HG02884 (cell line): ENCODE measurements around the gene TPST2.
"Not testable (repeated sequence)": the region's sequence is repeated elsewhere in the genome, so short reads cannot be mapped to it uniquely, and the experiment has no call there.

Source experiments
- ATAC-seq: cut with Tn5 transposase; IDR thresholded peaks from one replicate; pipeline ENCODE4 v1.9.1; 2021; ENCODE audit warnings: mild to moderate bottlenecking, moderate library complexity; ENCODE audit not compliant: unreplicated experiment

TPST2 gene

GRCh38 chr22:26536056-26536761 lies 53.7 kb downstream of the TPST2 start:
- ATAC-seq, result no peak

- ATAC-seq, result no peak
Measured at GRCh38 chr22:26535603-26535908, 54.4 kb downstream of the TPST2 start.

GRCh38 chr22:26534874-26535602 lies 54.9 kb downstream of the TPST2 start:
- ATAC-seq, result no peak

GRCh38 chr22:26534171-26534855 lies 55.6 kb downstream of the TPST2 start:
- ATAC-seq, result no peak

GRCh38 chr22:26529345-26529744 lies 60.6 kb downstream of the TPST2 start:
- ATAC-seq, result no peak

GRCh38 chr22:26528518-26528917 lies 61.4 kb downstream of the TPST2 start:
- not testable (repeated sequence) for ATAC-seq

GRCh38 chr22:26527574-26528465 lies 62.1 kb downstream of the TPST2 start:
- ATAC-seq, result no peak

GRCh38 chr22:26527167-26527566 lies 62.8 kb downstream of the TPST2 start:
- ATAC-seq, result no peak

GRCh38 chr22:26525946-26526564 lies 63.9 kb downstream of the TPST2 start:
- no peak for ATAC-seq

- no peak for ATAC-seq
Measured at GRCh38 chr22:26524870-26525269, 65.1 kb downstream of the TPST2 start.

- ATAC-seq, result no peak
Measured at GRCh38 chr22:26522592-26522991, 67.3 kb downstream of the TPST2 start.

- ATAC-seq, result no peak
Measured at GRCh38 chr22:26522012-26522411, 67.9 kb downstream of the TPST2 start.

- ATAC-seq, result no peak
Measured at GRCh38 chr22:26517429-26517828, 72.5 kb downstream of the TPST2 start.

GRCh38 chr22:26516503-26516902 lies 73.4 kb downstream of the TPST2 start:
- no peak for ATAC-seq

- no peak for ATAC-seq
Measured at GRCh38 chr22:26515931-26516330, 74.0 kb downstream of the TPST2 start.

GRCh38 chr22:26514419-26515161 lies 75.3 kb downstream of the TPST2 start:
- no peak for ATAC-seq

- no peak for ATAC-seq
Measured at GRCh38 chr22:26513838-26514237, 76.1 kb downstream of the TPST2 start.

GRCh38 chr22:26512149-26512793 lies 77.7 kb downstream of the TPST2 start, which contains the start of gene TFIP11:
Gene TFIP11 (minus strand): TSS chr22:26512473. CDS start chr22:26510272, 2,201 bp downstream.
- ATAC-seq, result no peak

- ATAC-seq, result no peak
Measured at GRCh38 chr22:26508148-26508547, 81.8 kb downstream of the TPST2 start.
